NCI-H1092 (cell line): ENCODE results near the gene P2RY8.
"Not testable (repeated sequence)": the region's sequence is repeated elsewhere in the genome, so short reads cannot be mapped to it uniquely, and the experiment has no call there.

Source experiments
- DNase-seq: peaks from one replicate; lab custom pipeline; 2025; lab: John Stamatoyannopoulos, UW

P2RY8 gene

GRCh38 chrX:1545776-1546408, 8.9 kb upstream of the P2RY8 start:
- DNase-seq = no peak

- DNase-seq = no peak
Measured at GRCh38 chrX:1542994-1543725, 6.2 kb upstream of the P2RY8 start.

- DNase-seq = not testable (repeated sequence)
Measured at GRCh38 chrX:1539146-1539545, 2.2 kb upstream of the P2RY8 start.

DNA sequence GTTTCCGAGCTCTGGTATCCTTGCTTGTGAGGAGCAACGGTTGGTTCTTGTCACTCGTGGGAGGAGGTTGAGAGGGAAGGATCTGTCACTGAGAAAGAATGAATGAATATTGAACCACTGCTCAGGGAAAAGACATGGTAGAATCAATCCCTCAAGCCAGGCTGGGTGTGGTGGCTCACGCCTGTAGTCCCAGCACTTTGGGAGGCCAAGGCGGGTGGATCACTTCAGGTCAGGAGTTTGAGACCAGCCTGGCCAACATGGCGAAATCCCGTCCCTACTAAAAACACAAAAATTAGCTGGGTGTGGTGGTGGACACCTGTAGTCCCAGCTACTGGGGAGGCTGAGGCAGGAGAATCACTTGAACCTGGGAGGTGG, 718 bp upstream of the P2RY8 start:
- DNase-seq = not testable (repeated sequence)

- no peak for DNase-seq
Measured at GRCh38 chrX:1536712-1537030, 314 bp downstream of the P2RY8 start.

- DNase-seq = no peak
Measured at GRCh38 chrX:1535241-1536041, 1.5 kb downstream of the P2RY8 start.

DNA sequence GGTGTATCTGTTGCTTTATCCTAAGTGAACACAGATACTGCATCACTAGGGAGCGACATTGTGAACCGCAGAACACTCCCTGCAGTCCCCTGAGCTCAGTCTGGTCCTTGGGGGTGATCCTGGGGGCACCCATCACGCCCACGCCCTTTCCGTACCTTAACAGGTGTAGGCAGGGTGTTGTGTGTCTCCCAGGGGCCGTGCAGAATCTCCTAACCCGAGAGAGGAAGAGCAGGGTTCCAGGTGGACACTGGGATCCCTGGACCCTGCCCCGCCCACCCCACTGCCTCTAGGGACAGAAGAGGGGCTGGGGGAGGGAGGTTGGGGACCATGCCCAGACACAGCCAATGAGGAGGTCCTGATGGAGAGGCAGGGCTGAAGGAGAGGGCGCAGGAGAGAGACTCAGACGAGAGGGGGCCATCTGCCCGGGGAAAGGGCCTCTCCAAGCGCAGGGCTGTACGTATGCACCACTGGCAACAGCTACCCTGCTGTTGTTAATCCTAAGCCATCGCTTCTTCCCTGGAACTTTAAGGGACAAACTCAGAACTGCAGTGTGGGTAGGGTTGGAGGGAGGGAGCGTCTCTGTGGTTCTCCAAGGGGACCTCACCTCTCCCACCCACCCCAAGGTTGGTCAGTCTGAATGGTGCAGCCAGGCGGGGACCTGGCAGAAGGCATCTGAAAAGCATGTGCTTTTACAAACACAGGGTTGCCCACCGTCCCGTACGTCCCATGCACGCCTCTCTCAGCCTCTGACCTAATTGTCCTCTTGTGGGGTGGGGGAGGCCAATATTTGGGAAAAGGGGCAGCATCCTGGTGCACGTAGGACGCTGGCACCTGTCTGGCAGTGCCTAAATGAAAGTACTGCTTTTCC, 2.5 kb downstream of the P2RY8 start:
- no peak for DNase-seq

- DNase-seq = no peak
Measured at GRCh38 chrX:1533058-1533457, 3.9 kb downstream of the P2RY8 start.

- no peak for DNase-seq
Measured at GRCh38 chrX:1531096-1531890, 5.7 kb downstream of the P2RY8 start.

DNA sequence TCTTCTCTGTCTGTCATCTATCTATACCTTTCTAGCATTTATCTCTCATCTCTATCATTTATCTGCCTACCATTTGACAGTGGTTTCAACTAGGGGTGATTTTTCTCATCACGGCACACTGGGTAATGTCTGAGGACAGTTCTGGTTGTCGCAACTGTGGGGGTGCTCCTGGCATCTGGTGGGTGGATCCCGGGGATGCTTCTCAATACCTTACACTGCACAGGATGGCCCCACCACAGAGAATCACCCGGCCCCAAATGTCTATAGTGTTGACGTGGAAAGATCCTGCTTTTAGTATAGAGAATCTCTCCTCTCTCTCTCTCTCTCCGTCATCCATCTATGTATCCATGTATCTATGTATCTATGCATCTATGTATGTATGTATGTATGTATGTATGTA, 7.2 kb downstream of the P2RY8 start:
- no peak for DNase-seq

- no peak for DNase-seq
Measured at GRCh38 chrX:1529328-1529727, 7.7 kb downstream of the P2RY8 start.

- DNase-seq = no peak
Measured at GRCh38 chrX:1528884-1529203, 8.1 kb downstream of the P2RY8 start.

DNA sequence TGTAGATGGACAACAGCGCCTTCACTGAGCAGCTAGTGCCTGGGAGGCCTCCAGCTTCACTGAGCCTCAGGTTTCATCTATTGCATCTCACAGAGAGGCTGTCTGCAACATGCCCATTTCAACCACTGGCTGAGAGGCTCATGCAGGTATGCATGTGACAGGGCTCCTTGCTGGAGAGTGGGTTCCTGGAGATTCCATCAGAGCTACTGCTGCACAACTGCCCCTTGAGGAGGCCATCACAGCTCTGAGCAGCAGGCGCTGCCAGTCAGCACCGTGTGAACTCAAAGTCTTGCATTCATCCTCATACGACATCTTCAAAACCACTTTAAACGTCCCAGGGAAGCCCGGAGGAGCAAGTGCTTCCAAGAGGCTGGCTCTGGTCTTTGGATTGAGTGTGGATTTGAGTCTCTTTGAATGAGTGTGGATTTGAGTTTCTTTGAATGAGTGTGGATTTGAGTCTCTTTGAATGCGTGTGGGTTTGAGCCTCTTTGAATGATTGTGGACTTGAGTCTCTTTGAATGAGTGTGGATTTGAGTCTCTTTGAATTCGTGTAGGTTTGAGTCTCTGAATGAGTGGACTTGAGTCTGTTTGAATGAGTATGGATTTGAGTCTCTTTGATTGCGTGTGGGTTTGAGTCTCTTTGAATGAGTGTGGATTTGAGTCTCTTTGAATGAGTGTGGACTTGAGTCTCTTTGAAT, 8.7 kb downstream of the P2RY8 start:
- no peak for DNase-seq

- no peak for DNase-seq
Measured at GRCh38 chrX:1527457-1527856, 9.5 kb downstream of the P2RY8 start.

DNA sequence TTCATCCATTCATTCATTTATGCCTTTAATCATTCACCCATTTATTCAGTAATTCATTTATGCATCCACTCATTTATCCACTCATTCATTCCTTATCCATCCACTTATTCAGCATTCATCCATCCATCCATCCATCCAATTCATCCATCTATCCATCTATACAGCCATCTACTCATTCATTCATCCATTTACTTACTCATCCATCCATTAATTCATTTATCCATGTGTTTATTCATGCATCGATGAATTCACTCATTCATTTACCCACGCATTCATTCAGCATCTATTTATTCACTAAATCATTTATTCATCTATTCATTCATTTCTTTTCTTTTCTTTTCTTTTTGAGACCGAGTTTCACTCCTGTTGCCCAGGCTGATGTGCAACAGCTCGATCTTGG, 10.4 kb downstream of the P2RY8 start:
- DNase-seq = no peak

GRCh38 chrX:1525583-1526355, 11.2 kb downstream of the P2RY8 start:
- DNase-seq = no peak

DNA sequence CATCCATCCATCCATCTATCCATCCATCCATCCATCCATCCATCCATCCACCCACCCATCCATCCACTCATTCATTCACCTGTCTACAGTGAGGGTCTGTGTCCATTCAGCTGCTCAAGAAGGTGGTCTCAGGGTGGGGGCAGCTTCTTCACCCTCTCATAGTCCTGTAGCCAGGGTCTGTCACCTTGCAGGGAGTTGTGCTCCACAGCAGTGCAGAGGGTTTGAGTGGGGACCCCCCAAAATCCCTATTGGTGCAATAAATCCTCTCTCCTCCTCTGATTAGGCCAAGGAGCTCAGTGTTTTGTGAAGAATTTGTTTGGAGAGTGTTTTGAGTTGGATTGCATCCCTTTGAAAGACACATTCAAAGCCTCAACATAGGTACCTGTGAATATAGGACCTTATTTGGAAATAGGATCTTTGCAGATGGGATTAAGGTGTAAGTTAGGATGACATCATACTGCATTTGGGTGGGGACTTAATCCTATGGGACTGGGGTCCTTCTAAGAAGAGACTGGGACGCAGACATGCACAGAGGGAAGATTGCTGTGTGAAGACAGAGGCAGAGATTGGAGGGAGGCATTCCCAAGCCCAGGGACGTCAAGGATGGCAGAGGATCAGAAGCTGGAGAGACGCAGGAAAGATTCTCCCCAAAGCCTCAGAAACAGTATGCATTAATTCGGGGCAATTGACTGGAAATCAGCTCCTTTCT, 12.0 kb downstream of the P2RY8 start:
- no peak for DNase-seq

GRCh38 chrX:1522905-1523304, 14.1 kb downstream of the P2RY8 start:
- DNase-seq = not testable (repeated sequence)

DNA sequence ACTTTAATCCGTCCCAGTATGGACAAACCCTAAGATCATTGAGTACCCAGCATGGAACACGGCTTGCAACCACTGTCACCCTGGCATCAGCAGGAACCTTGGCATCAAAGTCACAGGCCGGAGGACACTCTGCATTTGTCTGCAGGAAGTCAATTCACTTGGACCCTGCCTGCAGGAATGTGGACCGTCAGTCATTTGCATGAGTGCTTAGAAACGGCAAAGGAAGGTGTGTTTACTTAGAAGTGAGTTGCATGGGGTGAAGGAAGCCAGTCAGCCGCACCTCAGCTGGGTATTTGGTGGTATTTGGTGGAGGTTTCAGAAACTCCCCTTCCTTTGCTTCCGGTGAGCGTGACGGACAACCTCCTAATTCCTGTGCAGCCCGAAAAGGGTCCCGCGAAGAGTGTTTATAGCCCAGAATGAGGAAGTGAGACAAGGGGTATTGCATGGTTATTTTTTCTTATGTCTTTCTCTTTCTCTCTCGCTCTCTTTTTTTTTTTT, 15.5 kb downstream of the P2RY8 start:
- DNase-seq = no peak
